ENCODE results near the gene SELENOF. TPM values are rescaled to one million over a fixed set of nuclear protein-coding genes. Genes with fewer than 3 reads are reported as not detected.
A peak's percentile ranks its signal among the peaks of the same experiment; 100 is the strongest.

SELENOF gene
- polyA plus RNA-seq (2011; rRNA removed) (247 and 311 TPM in 2 replicates), polyA plus RNA-seq (2017; fragmentation: RNase III; extraction: RNeasy Plus Mini Kit Qiagen cat#74134 plus additional on column Dnase treatment) (165 to 170 TPM (median 166 TPM) in 3 replicates), polyA minus RNA-seq (2011; rRNA and poly(A)+ RNA removed) (38.0 and 50.8 TPM in 2 replicates)
- polyA plus RNA-seq (2012; cell fraction: cytosol; rRNA removed) = 83.8 and 85.4 TPM in 2 replicates
- polyA plus RNA-seq (2012; cell fraction: nucleus; rRNA removed) = 13.8 and 22.7 TPM in 2 replicates

DNA sequence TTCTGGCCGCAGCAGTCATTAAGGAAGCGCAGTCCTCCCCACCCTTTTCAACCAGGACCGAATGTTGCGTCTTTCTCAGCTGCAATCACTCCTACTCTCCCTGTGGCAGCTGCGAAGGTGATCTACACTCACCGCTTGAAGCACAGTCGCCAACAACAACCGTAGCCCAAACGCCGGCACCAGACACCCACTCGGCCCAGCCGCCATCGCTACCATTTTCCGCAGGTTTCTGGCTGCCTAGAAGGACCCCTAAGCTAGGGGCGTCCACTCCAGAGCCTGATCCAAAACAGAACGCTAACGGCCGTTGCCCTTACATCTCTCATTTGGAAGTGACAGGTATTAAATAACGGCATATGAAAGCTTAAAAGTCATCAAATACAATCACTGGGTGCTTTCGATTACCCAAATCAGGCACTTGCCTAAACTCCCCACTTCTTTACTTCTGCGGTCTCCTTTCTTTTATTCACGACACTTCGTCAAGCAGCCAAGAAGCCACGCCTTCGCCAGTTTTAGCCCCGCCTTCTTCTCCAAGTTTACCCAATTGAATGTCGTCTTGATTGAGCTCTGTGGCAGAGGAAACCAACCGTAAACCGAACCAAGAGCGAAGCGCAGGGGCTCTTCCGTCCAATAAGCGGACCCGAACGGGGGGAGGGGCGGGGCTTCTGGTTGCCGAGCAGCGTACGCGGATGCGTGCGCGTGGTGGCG, at the start of gene SELENOF:
Gene SELENOF, minus strand, starts transcription at position 231 of the 705 bp plus-strand sequence. Its CDS starts 15 bp downstream, at position 216.
- FAIRE-seq = no peak
- CTCF ChIA-PET = interaction anchor here (0.6 to 1.8 kb wide), 2 partner anchors 80 to 113 kb away, joined by 3 to 8 read pairs; no protein-coding TSS in a partner anchor
- H3K27ac ChIP-seq = peak within 1 kb of the TSS; percentile 92 to 96
- peak within 1 kb of the TSS; percentile 93 for H3K4me3 ChIP-seq
- H3K4me2 ChIP-seq = peak within 1 kb of the TSS; percentile 99
- POLR2A ChIA-PET = interaction anchor here (0.6 to 1.7 kb wide), 14 partner anchors 10 to 949 kb away, joined by 3 to 6 read pairs (median 3); no protein-coding TSS in a partner anchor
- peaks cover 16% of the 10 kb centered on the region for H3K4me1 ChIP-seq
- DNase-seq (ENCODE audit: low read depth in 1 of 2, low spot score in 1 of 2) = peak; percentile 91 to 99
- peak; percentile 89 to 95 for ATAC-seq
- no peaks in the 10 kb centered on the region for H3K9me3 ChIP-seq
- under 1% methylated on average over 25 of the region's 44 CpGs for WGBS (ENCODE audit: missing lambda C conversion rate)
- no peak for TF ChIP-seq HDAC2 (IDR thresholded peaks at IDR 0.05)
- TF ChIP-seq SREBF2 (IDR thresholded peaks at IDR 0.05) = no peak
- TF ChIP-seq HEYL (CRISPR knock-in tag; IDR thresholded peaks at IDR 0.05) = no peak
- no peak for TF ChIP-seq SMC3 (IDR thresholded peaks at IDR 0.05)
- no peak for TF ChIP-seq JUNB (IDR thresholded peaks at IDR 0.05)
- no peak for TF ChIP-seq BHLHE40 (IDR thresholded peaks at IDR 0.05; ENCODE audit: low read depth, low read length)
- no peak for TF ChIP-seq NFE2L2 (conservative IDR thresholded peaks at IDR 0.05; ENCODE audit: low read length)
- TF ChIP-seq FOSL2 (IDR thresholded peaks at IDR 0.05) = no peak
- no peak for TF ChIP-seq FOSL2 (CRISPR knock-in tag; IDR thresholded peaks at IDR 0.05)
- TF ChIP-seq RCOR1 (IDR thresholded peaks at IDR 0.05; ENCODE audit: low read depth, low read length) = no peak
- TF ChIP-seq MAZ (IDR thresholded peaks at IDR 0.05; ENCODE audit: borderline replicate concordance, low read depth, low read length) = no peak
- no peak for TF ChIP-seq CBX2 (IDR thresholded peaks at IDR 0.05; ENCODE audit: borderline replicate concordance, low read depth)
- no peak for TF ChIP-seq CBX8 (IDR thresholded peaks at IDR 0.05)
- no peak for TF ChIP-seq FOXS1 (CRISPR knock-in tag; IDR thresholded peaks at IDR 0.05)
- TF ChIP-seq, protein P1, sequence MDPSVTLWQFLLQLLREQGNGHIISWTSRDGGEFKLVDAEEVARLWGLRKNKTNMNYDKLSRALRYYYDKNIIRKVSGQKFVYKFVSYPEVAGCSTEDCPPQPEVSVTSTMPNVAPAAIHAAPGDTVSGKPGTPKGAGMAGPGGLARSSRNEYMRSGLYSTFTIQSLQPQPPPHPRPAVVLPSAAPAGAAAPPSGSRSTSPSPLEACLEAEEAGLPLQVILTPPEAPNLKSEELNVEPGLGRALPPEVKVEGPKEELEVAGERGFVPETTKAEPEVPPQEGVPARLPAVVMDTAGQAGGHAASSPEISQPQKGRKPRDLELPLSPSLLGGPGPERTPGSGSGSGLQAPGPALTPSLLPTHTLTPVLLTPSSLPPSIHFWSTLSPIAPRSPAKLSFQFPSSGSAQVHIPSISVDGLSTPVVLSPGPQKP (IDR thresholded peaks at IDR 0.05; ENCODE audit: low read depth, low read length) = no peak
- no peak for TF ChIP-seq NPAS2 (CRISPR knock-in tag; IDR thresholded peaks at IDR 0.05; ENCODE audit: borderline replicate concordance)
- TF ChIP-seq EHF (CRISPR knock-in tag; IDR thresholded peaks at IDR 0.05) = no peak
- TF ChIP-seq, protein P2, sequence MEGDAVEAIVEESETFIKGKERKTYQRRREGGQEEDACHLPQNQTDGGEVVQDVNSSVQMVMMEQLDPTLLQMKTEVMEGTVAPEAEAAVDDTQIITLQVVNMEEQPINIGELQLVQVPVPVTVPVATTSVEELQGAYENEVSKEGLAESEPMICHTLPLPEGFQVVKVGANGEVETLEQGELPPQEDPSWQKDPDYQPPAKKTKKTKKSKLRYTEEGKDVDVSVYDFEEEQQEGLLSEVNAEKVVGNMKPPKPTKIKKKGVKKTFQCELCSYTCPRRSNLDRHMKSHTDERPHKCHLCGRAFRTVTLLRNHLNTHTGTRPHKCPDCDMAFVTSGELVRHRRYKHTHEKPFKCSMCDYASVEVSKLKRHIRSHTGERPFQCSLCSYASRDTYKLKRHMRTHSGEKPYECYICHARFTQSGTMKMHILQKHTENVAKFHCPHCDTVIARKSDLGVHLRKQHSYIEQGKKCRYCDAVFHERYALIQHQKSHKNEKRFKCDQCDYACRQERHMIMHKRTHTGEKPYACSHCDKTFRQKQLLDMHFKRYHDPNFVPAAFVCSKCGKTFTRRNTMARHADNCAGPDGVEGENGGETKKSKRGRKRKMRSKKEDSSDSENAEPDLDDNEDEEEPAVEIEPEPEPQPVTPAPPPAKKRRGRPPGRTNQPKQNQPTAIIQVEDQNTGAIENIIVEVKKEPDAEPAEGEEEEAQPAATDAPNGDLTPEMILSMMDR (IDR thresholded peaks at IDR 0.05) = no peak
- no peak for TF ChIP-seq ESRRA (IDR thresholded peaks at IDR 0.05; ENCODE audit: borderline replicate concordance, low read length)
- TF ChIP-seq HOXB13 (CRISPR knock-in tag; IDR thresholded peaks at IDR 0.05; ENCODE audit: low read depth) = no peak
- no peak for TF ChIP-seq EHMT2 (IDR thresholded peaks at IDR 0.05; ENCODE audit: low read depth)
- TF ChIP-seq ZC3H11A (IDR thresholded peaks at IDR 0.05) = no peak
- peak; percentile 5; the same call in 1 of the 2 replicates for TF ChIP-seq MYC (IDR thresholded peaks at IDR 0.05; ENCODE audit: borderline replicate concordance, low read length)
- peak; percentile 72 for TF ChIP-seq POLR2A (IDR thresholded peaks at IDR 0.05; ENCODE audit: low read length)
- TF ChIP-seq, protein P3, sequence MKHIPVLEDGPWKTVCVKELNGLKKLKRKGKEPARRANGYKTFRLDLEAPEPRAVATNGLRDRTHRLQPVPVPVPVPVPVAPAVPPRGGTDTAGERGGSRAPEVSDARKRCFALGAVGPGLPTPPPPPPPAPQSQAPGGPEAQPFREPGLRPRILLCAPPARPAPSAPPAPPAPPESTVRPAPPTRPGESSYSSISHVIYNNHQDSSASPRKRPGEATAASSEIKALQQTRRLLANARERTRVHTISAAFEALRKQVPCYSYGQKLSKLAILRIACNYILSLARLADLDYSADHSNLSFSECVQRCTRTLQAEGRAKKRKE (CRISPR knock-in tag; IDR thresholded peaks at IDR 0.05; ENCODE audit: low read depth) = no peak
- no peak for TF ChIP-seq GATA3 (IDR thresholded peaks at IDR 0.05; ENCODE audit: borderline replicate concordance)
- no peak for TF ChIP-seq RARB (CRISPR knock-in tag; IDR thresholded peaks at IDR 0.05)
- TF ChIP-seq MAFK (IDR thresholded peaks at IDR 0.05; ENCODE audit: partially characterized antibody) = no peak
- peak; percentile 52; the same call in 1 of the 2 replicates for TF ChIP-seq KDM5A (IDR thresholded peaks at IDR 0.05)
- no peak for TF ChIP-seq POLR2AphosphoS2 (conservative IDR thresholded peaks at IDR 0.05; ENCODE audit: low read length)
- TF ChIP-seq EP300 (IDR thresholded peaks at IDR 0.05) = no peak
- no peak for TF ChIP-seq CHD2 (IDR thresholded peaks at IDR 0.05; ENCODE audit: low read length, partially characterized antibody)
- no peak for TF ChIP-seq ZNF302 (CRISPR knock-in tag; IDR thresholded peaks at IDR 0.05)
- peak; percentile 83 for TF ChIP-seq PHF8 (IDR thresholded peaks at IDR 0.05; ENCODE audit: borderline replicate concordance, low read depth)
- TF ChIP-seq NR3C1 (IDR thresholded peaks at IDR 0.05) = no peak
- TF ChIP-seq, protein P4, sequence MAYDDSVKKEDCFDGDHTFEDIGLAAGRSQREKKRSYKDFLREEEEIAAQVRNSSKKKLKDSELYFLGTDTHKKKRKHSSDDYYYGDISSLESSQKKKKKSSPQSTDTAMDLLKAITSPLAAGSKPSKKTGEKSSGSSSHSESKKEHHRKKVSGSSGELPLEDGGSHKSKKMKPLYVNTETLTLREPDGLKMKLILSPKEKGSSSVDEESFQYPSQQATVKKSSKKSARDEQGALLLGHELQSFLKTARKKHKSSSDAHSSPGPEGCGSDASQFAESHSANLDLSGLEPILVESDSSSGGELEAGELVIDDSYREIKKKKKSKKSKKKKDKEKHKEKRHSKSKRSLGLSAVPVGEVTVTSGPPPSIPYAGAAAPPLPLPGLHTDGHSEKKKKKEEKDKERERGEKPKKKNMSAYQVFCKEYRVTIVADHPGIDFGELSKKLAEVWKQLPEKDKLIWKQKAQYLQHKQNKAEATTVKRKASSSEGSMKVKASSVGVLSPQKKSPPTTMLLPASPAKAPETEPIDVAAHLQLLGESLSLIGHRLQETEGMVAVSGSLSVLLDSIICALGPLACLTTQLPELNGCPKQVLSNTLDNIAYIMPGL (CRISPR knock-in tag; IDR thresholded peaks at IDR 0.05; ENCODE audit: borderline replicate concordance) = no peak
- TF ChIP-seq, protein P5, sequence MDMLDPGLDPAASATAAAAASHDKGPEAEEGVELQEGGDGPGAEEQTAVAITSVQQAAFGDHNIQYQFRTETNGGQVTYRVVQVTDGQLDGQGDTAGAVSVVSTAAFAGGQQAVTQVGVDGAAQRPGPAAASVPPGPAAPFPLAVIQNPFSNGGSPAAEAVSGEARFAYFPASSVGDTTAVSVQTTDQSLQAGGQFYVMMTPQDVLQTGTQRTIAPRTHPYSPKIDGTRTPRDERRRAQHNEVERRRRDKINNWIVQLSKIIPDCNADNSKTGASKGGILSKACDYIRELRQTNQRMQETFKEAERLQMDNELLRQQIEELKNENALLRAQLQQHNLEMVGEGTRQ (IDR thresholded peaks at IDR 0.05) = no peak

All from A549 (cell line).